Measurements from ENCODE around the gene FCHO1.

DNA sequence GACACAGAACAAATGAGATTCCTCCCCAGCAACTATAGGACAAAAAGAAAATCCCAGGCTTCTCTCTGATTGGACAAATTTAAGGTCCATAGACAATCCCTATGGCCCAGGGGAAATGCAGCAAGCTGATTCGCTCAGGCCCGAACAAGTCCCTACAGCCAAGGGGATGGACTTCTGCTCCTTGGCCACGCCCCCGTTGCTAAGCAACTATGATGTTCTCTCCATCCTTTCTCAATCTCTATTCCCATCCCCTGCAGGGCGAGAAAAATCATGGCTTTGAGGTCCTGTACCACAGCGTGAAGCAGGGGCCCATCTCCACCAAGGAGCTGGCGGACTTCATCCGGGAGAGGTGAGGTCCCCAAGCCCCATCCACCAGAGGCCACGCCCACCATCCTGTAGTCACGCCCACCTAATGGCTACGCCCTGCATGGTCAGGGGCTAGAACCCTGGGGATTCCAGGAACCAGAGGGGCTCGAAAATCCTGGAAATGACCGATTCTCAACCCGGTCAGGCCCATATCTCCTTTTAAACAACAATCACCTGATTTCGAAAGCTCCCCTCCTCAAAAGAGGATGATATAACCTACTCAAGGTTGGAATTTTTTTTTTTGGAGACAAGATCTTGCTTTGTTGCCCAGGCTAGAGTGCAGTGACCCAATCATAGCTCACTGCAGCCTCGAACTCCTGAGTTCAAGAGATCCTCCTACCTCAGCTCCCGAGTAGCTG lies 11.4 kb downstream of the FCHO1 start:
- TF ChIP-seq, protein P1, sequence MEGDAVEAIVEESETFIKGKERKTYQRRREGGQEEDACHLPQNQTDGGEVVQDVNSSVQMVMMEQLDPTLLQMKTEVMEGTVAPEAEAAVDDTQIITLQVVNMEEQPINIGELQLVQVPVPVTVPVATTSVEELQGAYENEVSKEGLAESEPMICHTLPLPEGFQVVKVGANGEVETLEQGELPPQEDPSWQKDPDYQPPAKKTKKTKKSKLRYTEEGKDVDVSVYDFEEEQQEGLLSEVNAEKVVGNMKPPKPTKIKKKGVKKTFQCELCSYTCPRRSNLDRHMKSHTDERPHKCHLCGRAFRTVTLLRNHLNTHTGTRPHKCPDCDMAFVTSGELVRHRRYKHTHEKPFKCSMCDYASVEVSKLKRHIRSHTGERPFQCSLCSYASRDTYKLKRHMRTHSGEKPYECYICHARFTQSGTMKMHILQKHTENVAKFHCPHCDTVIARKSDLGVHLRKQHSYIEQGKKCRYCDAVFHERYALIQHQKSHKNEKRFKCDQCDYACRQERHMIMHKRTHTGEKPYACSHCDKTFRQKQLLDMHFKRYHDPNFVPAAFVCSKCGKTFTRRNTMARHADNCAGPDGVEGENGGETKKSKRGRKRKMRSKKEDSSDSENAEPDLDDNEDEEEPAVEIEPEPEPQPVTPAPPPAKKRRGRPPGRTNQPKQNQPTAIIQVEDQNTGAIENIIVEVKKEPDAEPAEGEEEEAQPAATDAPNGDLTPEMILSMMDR (IDR thresholded peaks at IDR 0.05) = no peak
- no peak for TF ChIP-seq POLR2A (IDR thresholded peaks at IDR 0.05)
